ENCODE measurements around the gene FAM241A. TPM values are rescaled to one million over a fixed set of nuclear protein-coding genes. Genes with fewer than 3 reads are reported as not detected.

Gene FAM241A
- total and polyA plus RNA-seq, 2 of the 13 experiments (the other 11 are each of a cell fraction or from before 2014, with no cell fraction given) = 0.61 to 0.69 TPM

GRCh38 chr4:112201915-112202505, 56.8 kb downstream of the FAM241A start:
- ATAC-seq = 0 out of 3 replicates have a peak, but pooled peaks have one; percentile 36
- FAIRE-seq = no peak
- in situ Hi-C loops (cut with HindIII; ENCODE audit: extremely low pct_ligation_motif_present, low pct_unique_long_range_greater_than_20kb) (no loop called here), intact Hi-C loops (cut with micrococcal nuclease; ENCODE audit: unreplicated experiment) (no loop called here)
- CTCF ChIA-PET (ENCODE audit: low intra/inter-chr PET ratio, low total read pairs) = no interaction called here
- no peak for TF ChIP-seq ZNF468 (CRISPR knock-in tag; IDR thresholded peaks at IDR 0.05)
- 0 out of 2 replicates have a peak, but pooled peaks have one; percentile 25 for TF ChIP-seq ZBTB39 (CRISPR knock-in tag; IDR thresholded peaks at IDR 0.05)
- TF ChIP-seq MZF1 (CRISPR knock-in tag; IDR thresholded peaks at IDR 0.05; ENCODE audit: borderline replicate concordance) = no peak
- no peak for TF ChIP-seq ZSCAN29 (CRISPR knock-in tag; conservative IDR thresholded peaks at IDR 0.05)
- TF ChIP-seq NONO (IDR thresholded peaks at IDR 0.05) = no peak
- no peak for TF ChIP-seq NONO (CRISPR knock-in tag; conservative IDR thresholded peaks at IDR 0.05)
- no peak for TF ChIP-seq FIP1L1 (IDR thresholded peaks at IDR 0.05; ENCODE audit: borderline replicate concordance, insufficient read depth, low read depth, low read length)
- 0 out of 2 replicates have a peak, but pooled peaks have one; percentile 86 for TF ChIP-seq FOXO4 (CRISPR knock-in tag; conservative IDR thresholded peaks at IDR 0.05)
- no peak for TF ChIP-seq TFE3 (CRISPR knock-in tag; IDR thresholded peaks at IDR 0.05)
- TF ChIP-seq MIER3 (CRISPR knock-in tag; IDR thresholded peaks at IDR 0.05; ENCODE audit: borderline replicate concordance) = no peak
- no peaks in the 10 kb centered on the region for H3K36me3 ChIP-seq (replicated peaks in 1 of 2; ENCODE audit: control insufficient read depth in 1 of 2, insufficient read depth in 2 of 2, low read length in 2 of 2)
- no peak overlapping the region for H2AFZ ChIP-seq (ENCODE audit: low read length)
- DNase-seq (ENCODE audit: low spot score) = no peak
- no peaks in the 10 kb centered on the region for H4K20me1 ChIP-seq (ENCODE audit: insufficient read depth, low read length)
- H3K4me2 ChIP-seq (ENCODE audit: low read depth, low read length) = no peak overlapping the region
- no peaks in the 10 kb centered on the region for H3K79me2 ChIP-seq (ENCODE audit: insufficient read depth, low read length)
- 45% methylated on average over 4 of the region's 4 CpGs for WGBS (ENCODE audit: low lambda C conversion rate)
- H3K27me3 ChIP-seq (ENCODE audit: control insufficient read depth in 1 of 2, insufficient read depth in 2 of 2, low read length in 2 of 2) = no peaks in the 10 kb centered on the region
- no peaks in the 10 kb centered on the region for H3K9me3 ChIP-seq (ENCODE audit: low read length)
- H3K4me3 ChIP-seq (replicated peaks in 1 of 3; ENCODE audit: insufficient read depth in 1 of 3, low read depth in 2 of 3, low read length in 3 of 3) = no peak overlapping the region
- POLR2A ChIA-PET = interaction anchor here (0.6 kb wide), 1 partner anchor 13 kb away, joined by 3 read pairs; no protein-coding TSS in a partner anchor
- BruUV-seq (replicated peaks) = no TSS peak
- no peak overlapping the region for H3K27ac ChIP-seq (ENCODE audit: extremely low read length, insufficient read depth, low read length)
- peaks cover 35% of the 10 kb centered on the region for H3K4me1 ChIP-seq (ENCODE audit: insufficient read depth, low read length)
- H3K9ac ChIP-seq (ENCODE audit: insufficient read depth, low read depth, low read length) = no peak overlapping the region

All from HepG2 (cell line).